Measurements from ENCODE around the gene DDX54. TPM values are rescaled to one million over a fixed set of nuclear protein-coding genes. Genes with fewer than 3 reads are reported as not detected.
A peak's percentile ranks its signal among the peaks of the same experiment; 100 is the strongest.

DDX54 gene
- polyA plus RNA-seq (ENCODE audit: insufficient read depth in 1 of 5, insufficient read length in 5 of 5, low replicate concordance in 1 of 5), result 10 to 100 TPM; 42.3 to 88.3 (median 54.9) TPM
- long read RNA-seq, donor 1, full-length matches to known transcripts, result 11 of 11 reads
- long read RNA-seq, donor 1, partial matches to known transcripts, result 0 of 11 reads
- long read RNA-seq, donor 1, other reads (novel, unspliced or antisense), result 0 of 11 reads
- long read RNA-seq, donor 2, full-length matches to known transcripts, result 9 of 9 reads
- long read RNA-seq, donor 2, partial matches to known transcripts, result 0 of 9 reads
- long read RNA-seq, donor 2, other reads (novel, unspliced or antisense), result 0 of 9 reads
- long read RNA-seq, donor 3, partial matches to known transcripts, result 0 of 6 reads
- long read RNA-seq, donor 3, other reads (novel, unspliced or antisense), result 0 of 6 reads
- long read RNA-seq, donor 4, partial matches to known transcripts, result 0 of 1 reads
- long read RNA-seq, donor 4, other reads (novel, unspliced or antisense), result 0 of 1 reads
- long read RNA-seq, donor 5, partial matches to known transcripts, result 5 of 6 reads
- long read RNA-seq, donor 5, other reads (novel, unspliced or antisense), result 0 of 6 reads
- long read RNA-seq, donor 6, full-length matches to known transcripts, result 8 of 8 reads
- long read RNA-seq, donor 6, partial matches to known transcripts, result 0 of 8 reads
- long read RNA-seq, donor 6, other reads (novel, unspliced or antisense), result 0 of 8 reads
- long read RNA-seq, donor 7, full-length matches to known transcripts, result 7 of 7 reads
- long read RNA-seq, donor 7, partial matches to known transcripts, result 0 of 7 reads
- long read RNA-seq, donor 7, other reads (novel, unspliced or antisense), result 0 of 7 reads
- long read RNA-seq, donor 8, full-length matches to known transcripts, result 3 of 3 reads
- long read RNA-seq, donor 8, partial matches to known transcripts, result 0 of 3 reads
- long read RNA-seq, donor 8, other reads (novel, unspliced or antisense), result 0 of 3 reads

- DNase-seq, result peak; percentile 82 to 90
These were observed at the start of gene DDX54, which contains the start of gene RITA1 for GRCh38 chr12:113185180-113186032. Gene DDX54 (minus strand): TSS chr12:113185478. CDS start chr12:113185451, 27 bp downstream. Gene RITA1 (plus strand): TSS chr12:113185721. CDS start chr12:113186747, 1,026 bp downstream.

- no peak for DNase-seq
These were observed 49.2 kb upstream of the DDX54 start for GRCh38 chr12:113234483-113234882.

- DNase-seq, result no peak
These were observed 48.7 kb upstream of the DDX54 start for GRCh38 chr12:113233967-113234366.

GRCh38 chr12:113232840-113233585, 47.7 kb upstream of the DDX54 start:
- no peak for DNase-seq

- no peak for DNase-seq
These were observed 47.0 kb upstream of the DDX54 start for GRCh38 chr12:113232089-113232839.

- no peak for DNase-seq
These were observed 46.2 kb upstream of the DDX54 start for GRCh38 chr12:113231235-113232088.

GRCh38 chr12:113230315-113231234, 45.3 kb upstream of the DDX54 start:
- DNase-seq, result no peak

GRCh38 chr12:113228394-113229028, 43.2 kb upstream of the DDX54 start:
- DNase-seq, result no peak

GRCh38 chr12:113227686-113228391, 42.6 kb upstream of the DDX54 start:
- DNase-seq, result no peak

GRCh38 chr12:113226696-113227568, 41.7 kb upstream of the DDX54 start:
- no peak for DNase-seq

GRCh38 chr12:113224955-113225354, 39.7 kb upstream of the DDX54 start:
- DNase-seq, result no peak

- peak; percentile 81 to 83 for DNase-seq
These were observed 37.7 kb upstream of the DDX54 start for GRCh38 chr12:113222730-113223531.

- no peak for DNase-seq
These were observed 36.9 kb upstream of the DDX54 start for GRCh38 chr12:113221997-113222729.

Data from right lung (tissue), 10 donors.